ENCODE measurements around the gene UBE2V1. TPM values are rescaled to one million over a fixed set of nuclear protein-coding genes. Genes with fewer than 3 reads are reported as not detected.

UBE2V1 gene
- total and polyA plus RNA-seq, 7 donors, result 45.2 to 165 (median 60.3) TPM

DNA sequence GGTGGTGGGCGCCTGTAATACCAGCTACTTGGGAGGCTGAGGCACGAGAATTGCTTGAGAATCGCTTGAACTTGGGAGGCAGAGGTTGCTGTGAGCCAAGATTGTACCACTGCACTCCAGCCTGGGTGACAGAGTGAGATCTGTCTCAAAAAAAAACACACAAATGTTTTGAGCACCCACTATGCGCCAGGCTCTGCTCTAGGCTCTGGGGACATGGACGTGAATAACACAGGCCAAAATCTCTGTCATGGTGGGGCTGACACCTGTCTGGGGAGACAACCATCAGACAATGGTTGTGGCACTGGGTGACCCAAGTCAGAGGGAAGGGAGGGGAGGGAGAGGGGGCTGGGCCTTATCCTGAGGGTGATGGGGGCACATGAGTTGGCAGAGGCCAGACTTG lies 62.7 kb downstream of the UBE2V1 start:
- peaks cover 16% of the 10 kb centered on the region for H3K4me1 ChIP-seq
- DNase-seq, result no peak

DNA sequence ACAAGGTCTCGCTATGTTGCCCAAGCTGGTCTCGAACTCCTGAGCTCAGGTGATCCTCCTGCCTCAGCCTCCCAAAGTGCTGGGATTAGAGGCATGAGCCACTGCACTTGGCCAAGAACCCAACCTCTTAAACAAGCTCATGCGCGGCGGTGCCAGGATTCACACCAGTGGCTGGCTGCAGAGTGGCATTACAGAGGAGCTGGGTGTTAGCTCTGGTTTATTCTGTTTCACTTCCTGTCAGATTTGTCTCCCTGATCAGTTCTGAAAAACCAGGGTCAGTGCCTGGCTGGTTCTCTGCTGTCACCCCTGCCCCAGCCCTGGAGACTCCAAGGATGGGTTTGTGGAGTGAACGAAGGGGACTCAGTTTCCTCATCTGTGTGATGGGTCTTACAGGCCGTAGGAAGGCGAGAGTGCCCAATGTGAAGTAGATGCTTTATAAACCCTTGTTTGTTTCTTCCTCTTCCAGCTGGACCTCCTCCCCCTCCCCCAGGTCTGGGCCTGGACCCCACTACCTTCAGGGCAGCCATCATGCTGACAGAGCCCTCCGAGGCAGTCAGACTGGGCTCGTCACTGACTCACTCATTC lies 63.4 kb downstream of the UBE2V1 start:
- TF ChIP-seq, protein P1, sequence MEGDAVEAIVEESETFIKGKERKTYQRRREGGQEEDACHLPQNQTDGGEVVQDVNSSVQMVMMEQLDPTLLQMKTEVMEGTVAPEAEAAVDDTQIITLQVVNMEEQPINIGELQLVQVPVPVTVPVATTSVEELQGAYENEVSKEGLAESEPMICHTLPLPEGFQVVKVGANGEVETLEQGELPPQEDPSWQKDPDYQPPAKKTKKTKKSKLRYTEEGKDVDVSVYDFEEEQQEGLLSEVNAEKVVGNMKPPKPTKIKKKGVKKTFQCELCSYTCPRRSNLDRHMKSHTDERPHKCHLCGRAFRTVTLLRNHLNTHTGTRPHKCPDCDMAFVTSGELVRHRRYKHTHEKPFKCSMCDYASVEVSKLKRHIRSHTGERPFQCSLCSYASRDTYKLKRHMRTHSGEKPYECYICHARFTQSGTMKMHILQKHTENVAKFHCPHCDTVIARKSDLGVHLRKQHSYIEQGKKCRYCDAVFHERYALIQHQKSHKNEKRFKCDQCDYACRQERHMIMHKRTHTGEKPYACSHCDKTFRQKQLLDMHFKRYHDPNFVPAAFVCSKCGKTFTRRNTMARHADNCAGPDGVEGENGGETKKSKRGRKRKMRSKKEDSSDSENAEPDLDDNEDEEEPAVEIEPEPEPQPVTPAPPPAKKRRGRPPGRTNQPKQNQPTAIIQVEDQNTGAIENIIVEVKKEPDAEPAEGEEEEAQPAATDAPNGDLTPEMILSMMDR (IDR thresholded peaks at IDR 0.05), result no peak
- no peak for DNase-seq
- Histone ChIP-seq H3K4me1 (peaks cover 16% of the 10 kb centered on the region), H3K9me3 (no peaks in the 10 kb centered on the region), H3K27me3 (ENCODE audit: insufficient read depth in 3 of 3, low read length in 2 of 3) (no peaks in the 10 kb centered on the region), H3K27ac (no peak overlapping the region), H3K4me3 (no peak overlapping the region), H3K36me3 (ENCODE audit: insufficient read depth in 1 of 2, low read depth in 1 of 2) (no peaks in the 10 kb centered on the region)
- ATAC-seq, result no peak
- intact Hi-C loops (cut with DNase I), result no loop called here
- WGBS, 3 donors, result 87 to 89% (median 87%) methylated on average over 10 of the region's 10 CpGs

More for the DNA sequence above, 62.7 kb downstream of the UBE2V1 start:
- intact Hi-C loops (cut with DNase I), result no loop called here
- no peak overlapping the region for H3K4me3 ChIP-seq
- 94 to 96% (median 94%) methylated on average over 5 of the region's 5 CpGs for WGBS, 3 donors
- TF ChIP-seq, protein P1 (IDR thresholded peaks at IDR 0.05), result no peak
- ATAC-seq, result no peak
- no peaks in the 10 kb centered on the region for H3K9me3 ChIP-seq
- no peaks in the 10 kb centered on the region for H3K36me3 ChIP-seq (ENCODE audit: insufficient read depth in 1 of 2, low read depth in 1 of 2)
- no peak overlapping the region for H3K27ac ChIP-seq
- no peaks in the 10 kb centered on the region for H3K27me3 ChIP-seq (ENCODE audit: insufficient read depth in 3 of 3, low read length in 2 of 3)

DNA sequence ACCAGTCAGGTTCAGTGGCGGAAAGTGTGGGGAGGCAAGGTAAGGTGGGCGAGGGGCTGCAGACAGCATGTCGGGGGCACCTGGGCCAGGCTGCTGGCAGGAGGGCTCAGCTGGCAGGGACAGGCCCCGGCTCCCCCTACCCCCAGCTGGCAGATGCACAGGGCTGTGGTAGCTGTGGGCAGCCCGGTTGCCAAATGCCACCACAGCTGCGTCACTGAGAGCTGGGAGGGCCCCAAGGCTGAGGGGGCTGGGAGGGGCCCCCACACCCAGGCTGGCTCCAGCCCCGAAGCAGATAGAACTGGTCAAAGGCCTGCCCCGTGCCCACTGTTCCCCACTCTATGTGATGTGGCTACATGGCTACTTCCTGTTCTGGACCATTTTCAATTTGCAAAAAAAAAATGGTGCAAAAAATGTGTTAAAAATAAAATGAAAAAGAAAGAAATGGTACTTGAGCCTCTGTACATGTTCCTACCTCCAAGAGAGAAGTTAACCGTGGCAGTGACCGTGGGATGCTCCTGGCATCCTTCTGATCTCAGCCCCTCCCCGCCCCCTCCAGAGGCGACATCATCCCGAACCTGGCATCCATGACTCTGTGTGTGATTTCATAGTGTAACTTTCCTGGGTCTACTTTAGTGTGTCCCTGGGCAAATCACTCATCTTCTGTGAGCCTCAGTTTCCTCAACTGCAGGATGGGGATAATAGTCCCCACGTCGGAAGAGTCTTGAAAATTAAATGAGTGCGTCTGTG lies 64.4 kb downstream of the UBE2V1 start:
- Histone ChIP-seq H3K27ac (peak overlapping the region; percentile 67), H3K36me3 (ENCODE audit: insufficient read depth in 1 of 2, low read depth in 1 of 2) (no peaks in the 10 kb centered on the region), H3K9me3 (no peaks in the 10 kb centered on the region), H3K4me3 (no peak overlapping the region), H3K27me3 (ENCODE audit: insufficient read depth in 3 of 3, low read length in 2 of 3) (no peaks in the 10 kb centered on the region), H3K4me1 (peaks cover 16% of the 10 kb centered on the region)
- WGBS, 3 donors, result 41 to 52% (median 43%) methylated on average over 16 of the region's 16 CpGs
- DNase-seq (peak in 1 of 2 donors; percentile 41), ATAC-seq (peak in 3 of 4 donors; percentile 43 to 52 (median 49))
- TF ChIP-seq, protein P1 (IDR thresholded peaks at IDR 0.05), result no peak
- intact Hi-C loops (cut with DNase I), result no loop called here

DNA sequence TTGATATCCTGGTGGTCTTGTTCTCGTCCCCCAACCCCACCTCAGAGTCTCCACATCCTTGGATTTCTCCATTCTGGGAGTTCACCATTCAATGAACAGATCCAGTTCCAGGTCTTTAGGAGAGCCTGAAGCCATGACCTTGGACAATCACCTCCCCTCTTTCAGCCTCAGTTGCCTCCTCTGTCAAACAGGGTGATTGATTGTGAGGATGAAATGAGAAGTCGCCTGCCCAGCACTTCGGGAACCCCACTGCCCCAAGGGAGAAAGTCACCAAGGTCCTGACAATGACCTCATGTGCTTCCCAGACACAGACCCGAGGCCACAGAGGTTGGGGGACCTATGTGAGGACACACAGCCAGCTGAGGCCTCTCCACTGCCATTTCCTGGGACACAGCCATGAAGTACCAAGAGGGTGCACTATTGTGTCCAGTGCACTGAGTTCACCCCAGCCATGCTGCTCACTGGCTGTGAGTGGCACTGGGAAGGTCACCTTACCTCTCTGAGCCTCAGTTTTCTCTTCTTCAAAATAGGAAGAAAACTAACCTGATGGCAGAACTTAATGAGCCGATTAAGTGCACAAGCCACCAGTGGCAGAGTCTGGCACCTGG lies 68.5 kb downstream of the UBE2V1 start:
- Histone ChIP-seq H3K36me3 (ENCODE audit: insufficient read depth in 1 of 2, low read depth in 1 of 2) (no peaks in the 10 kb centered on the region), H3K4me3 (no peak overlapping the region), H3K9me3 (no peaks in the 10 kb centered on the region), H3K27ac (no peak overlapping the region), H3K4me1 (peaks cover 16% of the 10 kb centered on the region), H3K27me3 (ENCODE audit: insufficient read depth in 3 of 3, low read length in 2 of 3) (no peaks in the 10 kb centered on the region)
- TF ChIP-seq, protein P1 (IDR thresholded peaks at IDR 0.05), result no peak
- DNase-seq (no peak), ATAC-seq (no peak)
- WGBS, 3 donors, result 83 to 88% (median 83%) methylated on average over 5 of the region's 5 CpGs
- intact Hi-C loops (cut with DNase I), result no loop called here
